Cortex of kidney (tissue), 1 donor: Measurements from ENCODE around the gene ST3GAL5.
"Not testable (repeated sequence)": the region's sequence is repeated elsewhere in the genome, so short reads cannot be mapped to it uniquely, and the experiment has no call there.

ENCODE experiments used
- DNase-seq: peaks from one replicate; lab custom pipeline; 2025; lab: John Stamatoyannopoulos, UW

ST3GAL5 gene

GRCh38 chr2:85893428-85894258 is 4.9 kb upstream of the ST3GAL5 start:
- DNase-seq = no peak

GRCh38 chr2:85892216-85892944 is 3.6 kb upstream of the ST3GAL5 start:
- DNase-seq = no peak

- no peak for DNase-seq
Observed at GRCh38 chr2:85890522-85891176, 1.9 kb upstream of the ST3GAL5 start.

GRCh38 chr2:85889627-85890281 is 964 bp upstream of the ST3GAL5 start:
- DNase-seq = no peak

GRCh38 chr2:85888020-85888683 is 638 bp downstream of the ST3GAL5 start:
- no peak for DNase-seq

GRCh38 chr2:85887566-85888019 is 1.2 kb downstream of the ST3GAL5 start:
- DNase-seq = no peak

GRCh38 chr2:85886590-85886989 is 2.2 kb downstream of the ST3GAL5 start:
- no peak for DNase-seq

GRCh38 chr2:85886141-85886540 is 2.6 kb downstream of the ST3GAL5 start:
- no peak for DNase-seq

- not testable (repeated sequence) for DNase-seq
Observed at GRCh38 chr2:85881781-85882180, 7.0 kb downstream of the ST3GAL5 start.

GRCh38 chr2:85880716-85881328 is 8.0 kb downstream of the ST3GAL5 start:
- not testable (repeated sequence) for DNase-seq

GRCh38 chr2:85878719-85879370 is 9.9 kb downstream of the ST3GAL5 start:
- DNase-seq = no peak

GRCh38 chr2:85875350-85876050 is 13.3 kb downstream of the ST3GAL5 start:
- DNase-seq = no peak

- no peak for DNase-seq
Observed at GRCh38 chr2:85873679-85874078, 15.1 kb downstream of the ST3GAL5 start.

- DNase-seq = no peak
Observed at GRCh38 chr2:85872536-85873161, 16.1 kb downstream of the ST3GAL5 start.

GRCh38 chr2:85871494-85872164 is 17.2 kb downstream of the ST3GAL5 start:
- no peak for DNase-seq

- DNase-seq = no peak
Observed at GRCh38 chr2:85868822-85869221, 20.0 kb downstream of the ST3GAL5 start.

GRCh38 chr2:85867556-85868292 is 21.1 kb downstream of the ST3GAL5 start:
- DNase-seq = no peak

GRCh38 chr2:85867121-85867520 is 21.7 kb downstream of the ST3GAL5 start:
- DNase-seq = no peak
